ENCODE measurements around the gene TSPYL2.

The TSPYL2 gene

DNA sequence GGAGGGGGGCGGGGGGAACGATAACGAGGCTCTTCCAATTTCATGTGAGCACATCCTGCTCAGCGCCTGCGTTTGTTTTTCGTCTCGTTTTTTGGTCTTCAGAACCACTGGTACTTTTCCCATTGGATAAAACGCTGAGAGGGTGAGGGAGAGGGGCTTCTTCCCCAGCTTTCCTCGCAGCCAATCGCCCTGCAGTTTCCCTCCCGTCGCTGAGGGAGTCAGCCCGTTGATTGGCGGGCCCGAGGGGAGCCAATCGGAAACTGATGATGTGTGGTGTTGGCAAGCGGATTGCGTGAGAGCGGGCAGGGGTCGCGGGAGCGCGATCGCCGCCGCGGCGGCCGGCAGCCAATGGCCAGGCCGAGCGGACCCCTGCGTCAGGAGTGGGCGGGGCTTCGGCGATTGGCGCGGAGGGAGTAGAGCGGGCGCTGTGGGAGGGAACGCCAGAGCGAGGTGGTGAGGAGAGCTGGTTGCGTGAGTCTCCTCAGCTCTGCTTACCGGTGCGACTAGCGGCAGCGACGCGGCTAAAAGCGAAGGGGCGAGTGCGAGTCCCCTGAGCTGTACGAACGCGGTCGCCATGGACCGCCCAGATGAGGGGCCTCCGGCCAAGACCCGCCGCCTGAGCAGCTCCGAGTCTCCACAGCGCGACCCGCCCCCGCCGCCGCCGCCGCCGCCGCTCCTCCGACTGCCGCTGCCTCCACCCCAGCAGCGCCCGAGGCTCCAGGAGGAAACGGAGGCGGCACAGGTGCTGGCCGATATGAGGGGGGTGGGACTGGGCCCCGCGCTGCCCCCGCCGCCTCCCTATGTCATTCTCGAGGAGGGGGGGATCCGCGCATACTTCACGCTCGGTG lies at the start of gene TSPYL2:
TSPYL2 (plus strand) TSS at position 443 of the 848 bp plus-strand sequence; CDS start at position 575, 132 bp downstream.
- TF ChIP-seq, protein P1, sequence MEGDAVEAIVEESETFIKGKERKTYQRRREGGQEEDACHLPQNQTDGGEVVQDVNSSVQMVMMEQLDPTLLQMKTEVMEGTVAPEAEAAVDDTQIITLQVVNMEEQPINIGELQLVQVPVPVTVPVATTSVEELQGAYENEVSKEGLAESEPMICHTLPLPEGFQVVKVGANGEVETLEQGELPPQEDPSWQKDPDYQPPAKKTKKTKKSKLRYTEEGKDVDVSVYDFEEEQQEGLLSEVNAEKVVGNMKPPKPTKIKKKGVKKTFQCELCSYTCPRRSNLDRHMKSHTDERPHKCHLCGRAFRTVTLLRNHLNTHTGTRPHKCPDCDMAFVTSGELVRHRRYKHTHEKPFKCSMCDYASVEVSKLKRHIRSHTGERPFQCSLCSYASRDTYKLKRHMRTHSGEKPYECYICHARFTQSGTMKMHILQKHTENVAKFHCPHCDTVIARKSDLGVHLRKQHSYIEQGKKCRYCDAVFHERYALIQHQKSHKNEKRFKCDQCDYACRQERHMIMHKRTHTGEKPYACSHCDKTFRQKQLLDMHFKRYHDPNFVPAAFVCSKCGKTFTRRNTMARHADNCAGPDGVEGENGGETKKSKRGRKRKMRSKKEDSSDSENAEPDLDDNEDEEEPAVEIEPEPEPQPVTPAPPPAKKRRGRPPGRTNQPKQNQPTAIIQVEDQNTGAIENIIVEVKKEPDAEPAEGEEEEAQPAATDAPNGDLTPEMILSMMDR (IDR thresholded peaks at IDR 0.05; ENCODE audit: low read depth, low read length): no peak
- peak; percentile 95 for DNase-seq (ENCODE audit: extremely low read depth, low read depth)

DNA sequence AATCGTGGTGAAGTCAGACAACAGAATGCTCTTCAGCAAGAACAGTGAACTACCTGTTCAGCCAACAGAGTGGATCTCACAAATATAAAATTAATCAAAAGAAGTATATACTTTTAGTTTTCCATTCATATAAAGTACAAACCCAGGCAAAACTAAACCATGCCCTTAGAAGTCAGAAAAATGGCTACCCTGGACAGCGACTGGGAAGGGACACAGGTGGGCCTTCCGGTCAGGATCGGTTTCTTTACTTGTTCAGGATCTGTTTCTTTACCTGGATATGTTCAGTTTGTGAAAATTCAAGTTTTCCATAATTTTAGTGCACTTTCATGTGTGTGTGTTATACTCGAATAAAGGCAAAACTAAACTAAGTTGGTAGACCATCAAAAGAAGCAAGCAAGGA lies 46.0 kb upstream of the TSPYL2 start:
- TF ChIP-seq, protein P1 (IDR thresholded peaks at IDR 0.05; ENCODE audit: low read depth, low read length): no peak
- no peak for DNase-seq (ENCODE audit: extremely low read depth, low read depth)

DNA sequence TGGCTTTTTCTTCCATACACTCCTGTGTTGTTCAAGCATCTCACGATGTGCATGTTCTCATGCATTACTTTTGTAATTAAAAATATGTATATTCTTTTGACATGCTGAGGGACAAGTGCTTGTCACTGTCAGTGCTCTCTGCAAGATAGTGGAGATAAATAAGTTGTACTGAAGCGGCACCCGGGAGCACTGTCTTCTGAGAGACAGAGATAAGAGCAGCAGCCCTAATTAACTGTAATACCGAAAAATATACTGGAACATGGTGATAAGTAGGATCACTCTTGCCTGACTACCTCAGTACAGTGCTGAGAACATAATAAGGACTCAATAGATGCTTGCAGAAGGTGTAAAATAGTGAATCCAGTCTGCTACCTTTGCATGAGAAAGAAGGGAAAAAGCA lies 42.9 kb upstream of the TSPYL2 start:
- TF ChIP-seq, protein P1 (IDR thresholded peaks at IDR 0.05; ENCODE audit: low read depth, low read length): no peak
- no peak for DNase-seq (ENCODE audit: extremely low read depth, low read depth)

DNA sequence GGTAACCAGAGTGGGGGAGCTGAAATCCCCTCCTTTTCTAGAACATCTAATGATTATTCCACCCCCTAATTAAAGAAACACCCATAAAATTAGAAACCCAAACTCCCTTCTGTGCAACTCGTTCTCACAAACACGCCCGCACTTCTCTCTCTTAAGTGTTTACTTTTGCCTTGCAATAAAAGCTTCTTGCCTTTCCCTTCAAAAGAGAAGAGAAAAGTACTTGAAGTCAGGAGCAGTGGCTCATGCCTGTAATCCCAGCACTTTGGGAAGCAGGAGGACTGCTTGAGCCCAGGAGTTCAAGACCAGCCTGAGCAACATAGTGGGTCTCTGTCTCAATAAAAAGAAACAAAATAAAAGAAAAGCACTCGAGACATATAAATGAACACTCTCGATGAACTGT lies 37.2 kb upstream of the TSPYL2 start:
- DNase-seq (ENCODE audit: extremely low read depth, low read depth): no peak
- TF ChIP-seq, protein P1 (IDR thresholded peaks at IDR 0.05; ENCODE audit: low read depth, low read length): no peak

DNA sequence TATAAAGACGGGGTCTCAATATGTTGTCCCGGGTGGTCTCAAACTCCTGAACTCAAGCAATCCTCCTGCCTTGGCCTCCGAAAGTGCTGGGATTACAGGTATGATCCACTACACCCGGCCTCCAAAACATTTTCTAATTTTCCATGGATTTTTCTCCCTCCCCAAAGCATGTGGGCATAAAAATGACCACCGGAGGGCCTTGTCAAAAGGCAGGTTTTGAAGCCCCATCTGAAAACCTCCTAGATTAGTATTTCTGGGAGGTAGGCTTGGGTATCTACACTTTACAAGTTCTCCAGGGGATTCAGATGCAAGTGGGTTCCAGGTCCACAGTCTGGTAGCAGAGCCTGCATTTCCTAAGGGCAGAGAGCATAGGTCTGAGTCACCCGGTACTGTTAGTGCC lies 34.9 kb upstream of the TSPYL2 start:
- DNase-seq (ENCODE audit: extremely low read depth, low read depth): no peak

DNA sequence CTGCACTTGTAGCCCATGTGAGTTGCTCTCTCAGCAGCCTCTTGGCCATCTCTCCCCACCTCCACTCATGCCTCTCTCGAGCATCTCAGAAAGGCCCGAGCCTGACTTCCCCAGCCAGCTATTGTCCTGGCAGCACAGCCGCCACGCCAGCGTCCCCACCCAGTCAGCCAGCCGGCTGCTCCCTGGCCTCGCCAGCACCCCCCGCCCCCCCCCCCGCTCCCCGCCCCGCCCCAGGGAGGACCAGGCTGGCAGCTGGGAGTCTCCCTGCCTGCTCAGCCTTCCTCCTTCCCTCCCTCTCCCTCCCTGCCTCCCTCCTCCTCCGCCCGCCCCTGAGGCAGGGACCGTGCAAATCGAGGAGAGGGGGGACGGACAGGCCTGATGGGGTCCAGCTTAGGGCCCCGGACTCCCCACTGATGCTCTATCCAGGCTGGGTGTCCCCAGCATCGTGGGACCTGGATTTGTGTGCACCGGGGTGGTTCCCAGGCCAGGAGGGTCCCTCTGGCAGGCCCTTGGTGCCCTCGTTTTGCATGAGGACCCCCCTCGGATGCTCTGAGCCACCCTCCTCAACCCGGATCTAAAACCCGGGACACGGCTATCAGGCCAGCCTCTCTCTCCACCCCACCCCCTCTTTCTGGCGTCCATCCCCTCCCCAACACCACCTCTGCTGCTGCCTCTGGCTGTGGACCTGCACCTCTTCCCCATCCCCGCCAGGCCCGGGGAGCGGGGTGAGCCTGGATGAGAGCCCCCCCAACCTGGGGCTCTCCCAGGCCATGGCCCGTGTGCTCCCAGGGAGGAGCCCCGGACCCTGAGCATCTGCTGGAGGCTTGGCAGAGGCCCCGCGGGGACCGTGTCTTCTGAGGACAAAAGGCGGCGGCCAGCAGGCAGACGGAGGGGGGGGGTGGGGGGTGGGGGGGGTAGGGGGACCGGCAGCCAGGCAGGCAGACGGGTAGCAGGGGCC lies 33.7 kb upstream of the TSPYL2 start, which contains the start of gene GPR173:
GPR173 (plus strand) TSS at position 621 of the 958 bp plus-strand sequence. CDS start 27,833 bp downstream, outside the sequence.
- DNase-seq (ENCODE audit: extremely low read depth, low read depth): peak; percentile 41
- TF ChIP-seq, protein P1 (IDR thresholded peaks at IDR 0.05; ENCODE audit: low read depth, low read length): no peak

More for the DNA sequence above, 34.9 kb upstream of the TSPYL2 start:
- TF ChIP-seq, protein P1 (IDR thresholded peaks at IDR 0.05; ENCODE audit: low read depth, low read length): peak; percentile 31

Data from AG09319 (cell line).